ENCODE data around the gene KIF25.

DNA sequence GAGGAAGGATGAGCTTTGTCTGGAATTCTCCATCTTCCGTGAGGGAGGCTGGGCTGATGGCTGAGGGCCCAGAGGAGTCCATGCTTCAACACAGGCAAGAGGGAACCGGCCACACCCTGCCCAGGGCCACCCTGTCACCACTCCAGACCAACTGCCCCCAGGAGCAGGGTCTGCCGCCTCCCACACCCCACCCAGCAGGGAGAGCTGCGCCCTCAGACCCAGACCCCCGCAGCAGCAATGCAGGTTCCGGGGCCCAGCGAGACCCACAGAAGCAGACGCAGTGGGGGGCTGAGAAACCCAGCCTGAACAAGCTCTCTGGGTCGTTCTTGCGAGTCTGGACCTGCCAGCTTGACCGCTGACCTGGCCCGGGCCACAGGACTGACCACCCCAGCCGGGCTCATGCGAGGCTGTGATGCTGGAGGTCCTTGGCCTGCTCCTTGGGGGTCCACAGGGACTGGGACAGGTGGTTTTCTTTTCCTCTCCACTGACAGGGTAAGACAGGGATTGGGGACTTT, 56.5 kb downstream of the KIF25 start:
- TF ChIP-seq CTCF (IDR thresholded peaks at IDR 0.05; ENCODE audit: insufficient read depth, low read length, poor library complexity, severe bottlenecking): no peak
- no peak for TF ChIP-seq EZH2phosphoT487 (conservative IDR thresholded peaks at IDR 0.05; ENCODE audit: low read length)

Measured in SU-DHL-6 (cell line).